T1000 (cell line): ENCODE data around the gene CHAD.
"Not testable (repeated sequence)": the region's sequence is repeated elsewhere in the genome, so short reads cannot be mapped to it uniquely, and the experiment has no call there.

Experiments
- DNase-seq: peaks from one replicate; lab custom pipeline; 2025; ENCODE audit warnings: mixed read lengths; lab: John Stamatoyannopoulos, UW

Gene CHAD

GRCh38 chr17:50495217-50495823 is 26.6 kb upstream of the CHAD start:
- DNase-seq = no peak

- DNase-seq = no peak
Observed at GRCh38 chr17:50493744-50494143, 25.1 kb upstream of the CHAD start.

GRCh38 chr17:50492214-50492613 is 23.5 kb upstream of the CHAD start:
- DNase-seq = no peak

GRCh38 chr17:50491505-50491904 is 22.8 kb upstream of the CHAD start:
- DNase-seq = no peak

- no peak for DNase-seq
Observed at GRCh38 chr17:50488880-50489279, 20.2 kb upstream of the CHAD start.

GRCh38 chr17:50487213-50488096 is 18.8 kb upstream of the CHAD start:
- DNase-seq = peak; percentile 30

GRCh38 chr17:50484386-50485155 is 15.9 kb upstream of the CHAD start:
- no peak for DNase-seq

- no peak for DNase-seq
Observed at GRCh38 chr17:50483266-50483665, 14.6 kb upstream of the CHAD start.

GRCh38 chr17:50482516-50482915 is 13.8 kb upstream of the CHAD start:
- DNase-seq = peak; percentile 88

GRCh38 chr17:50482110-50482509 is 13.4 kb upstream of the CHAD start:
- DNase-seq = no peak

- DNase-seq = no peak
Observed at GRCh38 chr17:50481648-50482047, 13.0 kb upstream of the CHAD start.

- no peak for DNase-seq
Observed at GRCh38 chr17:50480854-50481490, 12.3 kb upstream of the CHAD start.

GRCh38 chr17:50480142-50480764 is 11.6 kb upstream of the CHAD start:
- no peak for DNase-seq

GRCh38 chr17:50479522-50480141 is 11.0 kb upstream of the CHAD start:
- DNase-seq = peak; percentile 45

- peak; percentile 81 for DNase-seq
Observed at GRCh38 chr17:50478391-50479381, 10.0 kb upstream of the CHAD start, which contains the start of gene RSAD1. RSAD1 (plus strand) TSS chr17:50478860; CDS start chr17:50478885, 25 bp downstream.

GRCh38 chr17:50477976-50478375 is 9.3 kb upstream of the CHAD start:
- DNase-seq = no peak

- no peak for DNase-seq
Observed at GRCh38 chr17:50476545-50477315, 8.1 kb upstream of the CHAD start.

- DNase-seq = not testable (repeated sequence)
Observed at GRCh38 chr17:50475775-50476544, 7.3 kb upstream of the CHAD start.
